Measurements from ENCODE around the gene USP48.

DNA sequence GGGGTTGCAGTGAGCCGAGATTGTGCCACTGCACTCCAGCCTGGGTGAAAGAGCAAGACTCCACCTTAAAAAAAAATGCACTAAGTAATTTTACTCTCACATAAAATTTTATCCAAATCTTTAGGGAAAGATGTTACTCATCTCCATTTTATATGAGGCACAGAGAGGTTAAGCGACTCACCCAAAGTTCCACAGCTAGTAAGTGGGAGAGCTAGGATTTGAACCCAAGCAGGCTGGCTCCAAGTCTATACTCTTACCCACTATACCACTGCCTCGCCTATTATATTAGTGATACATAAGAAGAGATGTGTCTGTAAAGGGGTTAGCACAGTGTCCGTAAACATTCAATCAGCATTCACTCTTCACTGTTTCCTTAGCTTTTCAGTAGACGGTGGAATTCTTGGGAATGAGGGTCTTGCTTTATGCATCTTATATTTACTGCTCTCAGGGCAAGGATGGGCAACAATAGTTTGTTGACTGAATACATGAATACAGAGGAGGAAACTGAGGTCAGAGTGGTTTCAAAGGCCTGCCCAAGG, 44.3 kb upstream of the USP48 start:
- TF ChIP-seq, protein P1, sequence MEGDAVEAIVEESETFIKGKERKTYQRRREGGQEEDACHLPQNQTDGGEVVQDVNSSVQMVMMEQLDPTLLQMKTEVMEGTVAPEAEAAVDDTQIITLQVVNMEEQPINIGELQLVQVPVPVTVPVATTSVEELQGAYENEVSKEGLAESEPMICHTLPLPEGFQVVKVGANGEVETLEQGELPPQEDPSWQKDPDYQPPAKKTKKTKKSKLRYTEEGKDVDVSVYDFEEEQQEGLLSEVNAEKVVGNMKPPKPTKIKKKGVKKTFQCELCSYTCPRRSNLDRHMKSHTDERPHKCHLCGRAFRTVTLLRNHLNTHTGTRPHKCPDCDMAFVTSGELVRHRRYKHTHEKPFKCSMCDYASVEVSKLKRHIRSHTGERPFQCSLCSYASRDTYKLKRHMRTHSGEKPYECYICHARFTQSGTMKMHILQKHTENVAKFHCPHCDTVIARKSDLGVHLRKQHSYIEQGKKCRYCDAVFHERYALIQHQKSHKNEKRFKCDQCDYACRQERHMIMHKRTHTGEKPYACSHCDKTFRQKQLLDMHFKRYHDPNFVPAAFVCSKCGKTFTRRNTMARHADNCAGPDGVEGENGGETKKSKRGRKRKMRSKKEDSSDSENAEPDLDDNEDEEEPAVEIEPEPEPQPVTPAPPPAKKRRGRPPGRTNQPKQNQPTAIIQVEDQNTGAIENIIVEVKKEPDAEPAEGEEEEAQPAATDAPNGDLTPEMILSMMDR (conservative IDR thresholded peaks at IDR 0.05; ENCODE audit: low read depth, low read length): no peak
- TF ChIP-seq POLR2A (IDR thresholded peaks at IDR 0.05; ENCODE audit: low read depth, low read length) (no peak), RAD21 (IDR thresholded peaks at IDR 0.05; ENCODE audit: low read length) (no peak), RFX5 (IDR thresholded peaks at IDR 0.05; ENCODE audit: low read depth, low read length) (no peak), BHLHE40 (IDR thresholded peaks at IDR 0.05; ENCODE audit: low read depth, low read length) (no peak), MXI1 (IDR thresholded peaks at IDR 0.05; ENCODE audit: borderline replicate concordance, low read depth, low read length) (no peak), CEBPB (IDR thresholded peaks at IDR 0.05; ENCODE audit: low read depth, low read length) (no peak), SMC3 (IDR thresholded peaks at IDR 0.05; ENCODE audit: low read depth, low read length) (no peak), FOS (IDR thresholded peaks at IDR 0.05; ENCODE audit: low read depth, low read length) (no peak), RCOR1 (IDR thresholded peaks at IDR 0.05; ENCODE audit: insufficient replicate concordance, low read length) (no peak)
- TF ChIP-seq, protein P2, sequence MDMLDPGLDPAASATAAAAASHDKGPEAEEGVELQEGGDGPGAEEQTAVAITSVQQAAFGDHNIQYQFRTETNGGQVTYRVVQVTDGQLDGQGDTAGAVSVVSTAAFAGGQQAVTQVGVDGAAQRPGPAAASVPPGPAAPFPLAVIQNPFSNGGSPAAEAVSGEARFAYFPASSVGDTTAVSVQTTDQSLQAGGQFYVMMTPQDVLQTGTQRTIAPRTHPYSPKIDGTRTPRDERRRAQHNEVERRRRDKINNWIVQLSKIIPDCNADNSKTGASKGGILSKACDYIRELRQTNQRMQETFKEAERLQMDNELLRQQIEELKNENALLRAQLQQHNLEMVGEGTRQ (IDR thresholded peaks at IDR 0.05; ENCODE audit: low read depth, low read length): no peak
- TF ChIP-seq, protein P3, sequence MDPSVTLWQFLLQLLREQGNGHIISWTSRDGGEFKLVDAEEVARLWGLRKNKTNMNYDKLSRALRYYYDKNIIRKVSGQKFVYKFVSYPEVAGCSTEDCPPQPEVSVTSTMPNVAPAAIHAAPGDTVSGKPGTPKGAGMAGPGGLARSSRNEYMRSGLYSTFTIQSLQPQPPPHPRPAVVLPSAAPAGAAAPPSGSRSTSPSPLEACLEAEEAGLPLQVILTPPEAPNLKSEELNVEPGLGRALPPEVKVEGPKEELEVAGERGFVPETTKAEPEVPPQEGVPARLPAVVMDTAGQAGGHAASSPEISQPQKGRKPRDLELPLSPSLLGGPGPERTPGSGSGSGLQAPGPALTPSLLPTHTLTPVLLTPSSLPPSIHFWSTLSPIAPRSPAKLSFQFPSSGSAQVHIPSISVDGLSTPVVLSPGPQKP (IDR thresholded peaks at IDR 0.05; ENCODE audit: borderline replicate concordance, low read depth, low read length): no peak

All from IMR-90 (cell line).